CD4-positive, alpha-beta T cell (primary cell): ENCODE data around the gene NR2F1. TPM values are rescaled to one million over a fixed set of nuclear protein-coding genes. Genes with fewer than 3 reads are reported as not detected.

Experiments used
- ATAC-seq: fragments of 200-7000 bp; cut with Tn5 transposase; one replicate; pipeline ENCODE4 v1.10.0; 2022; ENCODE audit warnings: mild to moderate bottlenecking; ENCODE audit not compliant: poor library complexity
- CTCF ChIA-PET: fragments of 350-600 bp; sonication (Branson Sonifier 250); formaldehyde crosslinking; loops from one replicate; lab custom pipeline; 2021; ENCODE audit warnings: antibody characterized with exemption, inconsistent platforms; lab: Charles Lee
- POLR2A ChIA-PET: fragments of 350-600 bp; sonication (Branson Sonifier 250); formaldehyde crosslinking; loops from one replicate; lab custom pipeline; 2021; ENCODE audit warnings: antibody characterized with exemption, inconsistent platforms; lab: Charles Lee
- DNase-seq, 14 experiments: peaks; one replicate each; pipeline ENCODE4 v3.0.0-alpha.2; 2013 to 2020; ENCODE audit warnings: mixed read lengths in 2 of 14
- H3K27ac ChIP-seq, 2 donors: one replicate each; pipeline versions ENCODE4 v1.5.1 to v1.7.0; 2013; ENCODE audit warnings: low read length in 2 of 2, low read depth in 1 of 2, mild to moderate bottlenecking in 1 of 2
- H3K27me3 ChIP-seq, 2 experiments: 1 replicate in 1 of 2; 2 replicates in 1 of 2; pipeline versions ENCODE4 v1.6.1 to v1.7.0; 2013; ENCODE audit warnings: low read length in 2 of 2, control low read depth in 1 of 2, mild to moderate bottlenecking in 1 of 2, moderate library complexity in 1 of 2; ENCODE audit not compliant: insufficient read depth in 2 of 2, control insufficient read depth in 1 of 2
- H3K36me3 ChIP-seq: one replicate; pipeline ENCODE4 v1.6.1; 2013; ENCODE audit warnings: low read length, control low read depth; ENCODE audit not compliant: insufficient read depth
- H3K4me1 ChIP-seq: one replicate; pipeline ENCODE4 v1.6.1; 2013; ENCODE audit warnings: low read length, control low read depth; ENCODE audit not compliant: insufficient read depth
- H3K4me3 ChIP-seq: one replicate; pipeline ENCODE4 v1.5.1; 2013; ENCODE audit warnings: mild to moderate bottlenecking, low read length, moderate library complexity
- H3K9me3 ChIP-seq, 2 experiments: 1 replicate in 1 of 2; 2 replicates in 1 of 2; pipeline versions ENCODE4 v1.6.1 to v1.7.0; 2013; ENCODE audit warnings: low read length in 2 of 2, mild to moderate bottlenecking in 2 of 2, control low read depth in 1 of 2, moderate library complexity in 1 of 2; ENCODE audit not compliant: control insufficient read depth in 1 of 2, insufficient read depth in 1 of 2
- H3K27ac Mint-ChIP-seq: one replicate; pipeline ENCODE4 v1.8.0; 2020; ENCODE audit warnings: mixed read lengths
- H3K27me3 Mint-ChIP-seq: one replicate; pipeline ENCODE4 v1.8.0; 2021; ENCODE audit warnings: mixed read lengths
- H3K36me3 Mint-ChIP-seq: one replicate; pipeline ENCODE4 v1.8.0; 2021; ENCODE audit warnings: low read depth, mixed read lengths
- H3K4me1 Mint-ChIP-seq: one replicate; pipeline ENCODE4 v1.8.0; 2021; ENCODE audit warnings: low read depth, mixed read lengths
- H3K4me3 Mint-ChIP-seq: one replicate; pipeline ENCODE4 v1.8.0; 2020; ENCODE audit warnings: mild to moderate bottlenecking, mixed read lengths
- H3K9me3 Mint-ChIP-seq: one replicate; pipeline ENCODE4 v1.8.0; 2020; ENCODE audit warnings: mixed read lengths
- intact Hi-C, 2 experiments: fragments of 100-400 bp; cut with DNase I in 1 of 2; cut with micrococcal nuclease in 1 of 2; formaldehyde crosslinking; loops; one replicate each; pipeline versions ENCODE4 v1.15.1 to v1.9.0; 2023 to 2025; cut with DNase I, micrococcal nuclease
- total RNA-seq, 174 experiments: library from RNA in 2 of 174; stranded (reverse) in 2 of 174; gene quantifications; one replicate each; pipeline ENCODE4 v1.2.3 and lab custom pipeline; 2021 to 2026
- TF ChIP-seq, protein P1 (sequence below): fragments of 200-600 bp; IDR thresholded peaks from one replicate; pipeline ENCODE4 v1.8.0; 2022; ENCODE audit warnings: antibody characterized with exemption, mild to moderate bottlenecking

Gene NR2F1
- total RNA-seq, 2 experiments from 2014 or later, result not detected

DNA sequence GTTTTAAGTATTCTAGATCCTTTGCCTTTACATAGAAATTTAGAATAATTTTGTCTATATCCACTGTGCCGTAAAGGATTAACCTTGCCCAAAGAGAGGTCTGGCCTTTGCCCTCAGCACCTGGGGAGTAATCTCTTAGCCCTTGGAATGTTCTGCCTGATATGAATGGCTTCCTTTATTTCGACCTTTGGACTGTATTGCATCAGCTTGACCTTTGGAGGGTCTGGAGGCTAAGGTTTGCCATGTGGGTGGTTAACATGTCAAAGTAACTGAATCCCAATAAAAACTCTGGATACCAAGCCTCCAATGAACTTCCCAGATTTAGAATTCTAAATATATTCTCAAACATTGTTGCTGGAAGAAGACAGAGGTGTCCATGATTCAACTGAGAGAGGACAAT, 54.7 kb downstream of the NR2F1 start:
- Histone ChIP-seq H3K36me3 (no peaks in the 10 kb centered on the region), H3K27me3 (no peaks in the 10 kb centered on the region), H3K4me3 (no peak overlapping the region), H3K9me3 (no peaks in the 10 kb centered on the region), H3K27ac (no peak overlapping the region), H3K4me1 (no peaks in the 10 kb centered on the region)
- no peaks in the 10 kb centered on the region for H3K27me3 Mint-ChIP-seq
- ATAC-seq (no peak), DNase-seq (no peak)
- H3K9me3 Mint-ChIP-seq, result no peaks in the 10 kb centered on the region
- no peak overlapping the region for H3K4me3 Mint-ChIP-seq
- intact Hi-C loops, result no loop called here
- no peaks in the 10 kb centered on the region for H3K4me1 Mint-ChIP-seq
- no peak overlapping the region for H3K27ac Mint-ChIP-seq
- ChIA-PET POLR2A (interaction anchor here (1.3 kb wide), 1 partner anchor 17 kb away, joined by 3 read pairs; no protein-coding TSS in a partner anchor), CTCF (no interaction called here)
- TF ChIP-seq, protein P1, sequence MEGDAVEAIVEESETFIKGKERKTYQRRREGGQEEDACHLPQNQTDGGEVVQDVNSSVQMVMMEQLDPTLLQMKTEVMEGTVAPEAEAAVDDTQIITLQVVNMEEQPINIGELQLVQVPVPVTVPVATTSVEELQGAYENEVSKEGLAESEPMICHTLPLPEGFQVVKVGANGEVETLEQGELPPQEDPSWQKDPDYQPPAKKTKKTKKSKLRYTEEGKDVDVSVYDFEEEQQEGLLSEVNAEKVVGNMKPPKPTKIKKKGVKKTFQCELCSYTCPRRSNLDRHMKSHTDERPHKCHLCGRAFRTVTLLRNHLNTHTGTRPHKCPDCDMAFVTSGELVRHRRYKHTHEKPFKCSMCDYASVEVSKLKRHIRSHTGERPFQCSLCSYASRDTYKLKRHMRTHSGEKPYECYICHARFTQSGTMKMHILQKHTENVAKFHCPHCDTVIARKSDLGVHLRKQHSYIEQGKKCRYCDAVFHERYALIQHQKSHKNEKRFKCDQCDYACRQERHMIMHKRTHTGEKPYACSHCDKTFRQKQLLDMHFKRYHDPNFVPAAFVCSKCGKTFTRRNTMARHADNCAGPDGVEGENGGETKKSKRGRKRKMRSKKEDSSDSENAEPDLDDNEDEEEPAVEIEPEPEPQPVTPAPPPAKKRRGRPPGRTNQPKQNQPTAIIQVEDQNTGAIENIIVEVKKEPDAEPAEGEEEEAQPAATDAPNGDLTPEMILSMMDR, result no peak
- H3K36me3 Mint-ChIP-seq, result peaks cover 9% of the 10 kb centered on the region

DNA sequence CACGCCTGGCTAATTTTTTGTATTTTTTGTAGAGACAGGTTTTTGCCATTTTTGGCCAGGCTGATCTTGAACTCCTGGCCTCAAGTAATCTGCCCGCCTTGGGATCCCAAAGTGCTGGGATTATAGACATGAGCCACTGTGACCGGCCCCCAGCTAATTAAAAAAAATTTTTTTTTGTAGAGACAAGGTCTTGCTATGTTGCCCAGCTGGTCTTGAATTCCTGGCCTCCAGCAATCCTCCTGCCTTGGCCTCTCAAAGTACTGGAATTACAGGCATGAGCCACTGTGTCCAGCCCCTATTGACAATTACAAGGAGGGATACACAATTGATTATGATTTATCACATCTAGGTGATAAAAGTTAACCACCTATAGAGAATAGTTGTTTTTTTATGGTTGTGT, 59.5 kb downstream of the NR2F1 start:
- Mint-ChIP-seq H3K27me3 (no peaks in the 10 kb centered on the region), H3K9me3 (no peaks in the 10 kb centered on the region), H3K4me3 (no peak overlapping the region), H3K27ac (no peak overlapping the region), H3K4me1 (no peaks in the 10 kb centered on the region), H3K36me3 (no peaks in the 10 kb centered on the region)
- DNase-seq, result no peak
- CTCF ChIA-PET, result no interaction called here
- no peak for ATAC-seq
- Histone ChIP-seq H3K4me3 (no peak overlapping the region), H3K9me3 (no peaks in the 10 kb centered on the region), H3K27me3 (no peaks in the 10 kb centered on the region), H3K27ac (no peak overlapping the region), H3K4me1 (no peaks in the 10 kb centered on the region), H3K36me3 (no peaks in the 10 kb centered on the region)
- intact Hi-C loops, result no loop called here
- TF ChIP-seq, protein P1, result no peak
- POLR2A ChIA-PET, result no interaction called here

Other genes starting within 250 kb of the NR2F1 start
- not detected for gene NR2F1-AS1, start 2.0 kb upstream of the NR2F1 start, total RNA-seq
- gene POU5F2, start 158.4 kb downstream of the NR2F1 start, total RNA-seq, result 1 to 10 TPM in 1 of 2 experiments, under 1 TPM in 1; 0.73 to 1.0 TPM